Activated CD4-positive, CD25-positive, alpha-beta regulatory T cell treated with anti-CD3 and anti-CD28 coated beads, Interleukin-2, amount 50 U/mL, for 24 hours (primary cell): ENCODE data around the gene RPN1.

Experiments
- ATAC-seq, 2 donors: fragments of 150-1000 bp; cut with Tn5 transposase; one replicate each; pipeline ENCODE4 v1.10.0; 2021; ENCODE audit warnings: mild to moderate bottlenecking in 1 of 2, moderate library complexity in 1 of 2

The RPN1 gene

GRCh38 chr3:128648940-128649663 is 1.5 kb downstream of the RPN1 start:
- ATAC-seq: no peak

DNA sequence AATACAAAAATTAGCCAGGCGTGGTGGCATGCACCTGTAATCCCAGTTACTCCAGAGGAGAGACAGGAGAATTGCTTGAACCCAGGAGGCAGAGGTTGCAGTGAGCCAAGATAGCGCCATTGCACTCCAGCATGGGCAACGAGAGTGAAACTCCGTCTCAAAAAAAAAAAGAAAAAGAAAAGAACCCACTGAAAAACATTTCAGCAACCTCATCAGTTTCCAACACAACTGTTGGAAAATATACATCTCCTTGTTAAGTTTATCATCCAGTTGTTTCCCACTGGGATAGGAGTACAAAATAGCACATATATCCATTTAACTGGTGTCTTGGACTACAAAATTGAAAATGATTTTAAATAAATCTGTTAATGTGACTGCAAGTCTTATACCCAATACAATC is 2.2 kb downstream of the RPN1 start:
- ATAC-seq: no peak

DNA sequence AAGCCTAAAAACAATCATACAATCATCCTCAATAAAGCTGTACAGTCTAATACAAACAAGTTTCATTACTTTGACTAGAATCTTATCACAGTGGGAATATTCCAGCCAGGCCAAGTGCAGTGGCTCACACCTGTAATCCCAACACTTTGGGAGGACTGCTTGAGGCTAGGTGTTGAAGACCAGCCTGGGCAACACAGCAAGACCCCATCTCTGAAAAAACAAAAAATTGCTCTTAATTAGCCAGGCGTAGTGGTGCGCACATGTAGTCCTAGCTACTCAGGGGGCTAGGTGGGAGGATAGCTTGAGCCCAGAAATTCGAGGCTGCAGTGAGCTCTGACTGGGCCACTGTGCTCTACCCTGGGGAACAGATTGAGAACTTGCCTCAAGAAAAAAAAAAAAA is 3.3 kb downstream of the RPN1 start:
- no peak for ATAC-seq

DNA sequence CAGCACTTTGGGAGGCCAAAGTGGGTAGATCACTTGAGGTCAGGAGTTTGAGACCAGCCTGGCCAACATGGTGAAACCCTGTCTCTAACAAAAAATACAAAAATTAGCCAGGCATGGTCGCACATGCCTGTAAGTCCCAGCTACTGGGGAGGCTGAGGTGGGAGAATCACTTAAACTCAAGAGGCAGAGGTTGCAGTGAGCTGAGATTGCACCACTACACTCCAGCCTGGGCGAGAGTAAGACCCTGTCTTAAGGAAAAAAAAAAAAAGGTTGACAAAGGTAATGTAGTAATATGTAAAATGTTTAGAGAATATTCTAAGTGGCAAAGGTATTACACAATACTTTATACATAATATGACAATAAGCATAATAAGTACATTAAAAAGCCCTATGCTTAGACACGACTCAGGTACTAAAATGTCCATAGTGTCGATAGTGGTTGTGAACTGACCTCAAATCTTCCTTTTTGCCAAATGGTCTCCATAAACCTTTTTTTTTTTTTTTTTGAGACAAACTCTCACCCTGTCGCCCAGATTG is 16.5 kb downstream of the RPN1 start:
- no peak for ATAC-seq

- ATAC-seq: no peak
Measured at GRCh38 chr3:128632301-128632700, 18.3 kb downstream of the RPN1 start.

DNA sequence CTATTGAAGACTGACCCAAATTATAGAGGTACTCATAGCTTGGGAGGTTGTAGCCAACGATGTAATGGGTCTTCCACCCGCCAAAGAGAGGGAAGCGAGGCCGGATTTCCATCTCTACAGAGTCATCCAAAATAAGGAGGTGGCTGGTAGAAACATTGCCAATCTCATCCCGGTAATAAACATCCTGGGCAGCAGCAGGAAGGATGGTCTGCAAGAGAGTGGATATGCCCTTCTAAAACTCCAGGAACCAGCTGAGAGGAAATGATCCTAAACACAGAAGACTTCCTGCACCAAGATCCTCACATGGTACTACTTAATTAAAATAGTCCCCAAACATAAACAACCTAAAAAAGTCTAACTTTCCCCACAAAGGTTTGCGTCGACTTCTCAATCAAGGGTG is 20.7 kb downstream of the RPN1 start:
- ATAC-seq: no peak

GRCh38 chr3:128625409-128625945 is 25.1 kb downstream of the RPN1 start:
- no peak for ATAC-seq

DNA sequence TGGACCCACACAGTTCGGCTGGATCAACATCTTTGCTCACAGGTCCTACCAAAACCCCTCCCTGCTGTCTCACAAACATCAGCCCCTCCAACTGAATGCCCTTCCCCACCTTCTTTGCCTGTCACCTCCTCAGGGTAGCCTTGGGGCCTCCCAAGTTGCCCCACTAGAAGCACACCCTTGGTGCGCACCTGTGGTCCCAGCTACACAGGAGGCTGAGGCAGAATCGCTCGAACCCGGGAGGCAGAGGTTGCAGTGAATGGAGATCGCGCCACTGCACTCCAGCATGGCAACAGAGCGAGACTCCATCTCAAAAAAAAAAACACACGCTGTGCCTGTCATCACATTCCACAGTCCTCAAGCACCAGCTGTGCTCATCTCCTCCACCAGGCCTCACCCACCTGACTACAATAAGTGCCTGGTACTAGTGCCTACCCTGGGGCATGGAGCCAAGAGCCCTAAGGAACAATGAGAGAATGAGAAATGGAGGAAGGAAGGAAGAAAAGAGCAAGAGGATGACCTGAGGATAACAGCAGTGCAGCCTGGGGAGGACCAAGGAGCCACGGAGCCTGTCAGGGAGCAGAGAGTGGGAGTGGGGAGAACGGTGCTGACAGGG is 26.0 kb downstream of the RPN1 start:
- ATAC-seq: no peak

DNA sequence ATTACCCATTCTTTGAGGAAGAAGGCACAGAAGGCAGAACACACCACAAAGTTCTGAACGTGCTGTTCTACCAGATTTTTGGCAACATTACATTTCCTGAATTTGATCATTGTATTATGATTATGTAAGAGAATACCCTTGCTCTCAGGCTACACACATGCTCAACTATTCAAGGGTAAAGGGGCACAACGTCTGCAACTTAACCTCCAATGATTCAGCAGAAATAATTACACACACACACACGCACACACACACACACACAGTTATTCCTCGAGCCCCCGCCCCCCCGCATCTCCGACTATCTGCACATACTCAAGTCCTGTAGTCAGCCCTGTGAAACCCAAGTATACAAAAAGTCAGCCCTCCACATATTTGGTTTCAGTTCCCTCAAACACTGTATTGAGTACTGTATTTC is 26.8 kb downstream of the RPN1 start:
- ATAC-seq: no peak

DNA sequence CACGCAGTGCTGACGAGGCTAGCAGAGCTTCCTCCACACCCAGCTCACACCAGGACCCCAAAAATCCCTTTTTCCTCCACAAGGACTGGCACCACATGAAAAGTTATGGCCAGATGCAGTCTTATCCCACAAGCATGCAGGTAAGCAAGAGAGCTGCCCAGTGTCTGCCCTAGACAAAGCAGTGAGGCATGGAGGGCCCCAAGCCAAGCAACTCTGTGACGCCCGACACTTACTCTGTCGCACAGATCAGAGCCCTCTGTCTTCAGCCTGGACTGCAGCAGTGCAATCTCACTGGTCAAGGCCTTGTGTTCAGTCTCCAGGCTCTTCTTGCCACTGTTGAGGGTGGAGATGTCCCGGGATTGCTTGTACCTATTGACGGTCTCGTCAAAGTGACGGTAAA is 28.7 kb downstream of the RPN1 start:
- no peak for ATAC-seq

DNA sequence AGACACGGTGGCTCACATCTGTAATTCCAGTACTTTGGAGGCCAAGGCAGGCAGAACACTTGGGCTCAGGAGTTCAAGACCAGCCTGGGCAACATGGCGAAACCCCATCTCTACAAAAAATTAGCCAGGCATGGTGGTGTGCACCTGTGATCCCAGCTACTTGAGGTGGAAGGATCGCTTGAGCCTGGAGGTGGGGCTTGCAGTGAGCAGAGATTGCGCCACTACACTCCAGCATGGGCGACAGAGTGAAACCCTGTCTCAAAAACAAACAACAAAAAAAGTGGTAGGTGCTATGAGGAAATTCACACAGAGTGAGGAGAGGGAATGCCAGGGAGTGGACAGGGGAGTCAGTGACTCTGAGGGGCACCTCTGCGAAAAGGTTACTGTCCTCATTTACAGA is 29.4 kb downstream of the RPN1 start:
- no peak for ATAC-seq

DNA sequence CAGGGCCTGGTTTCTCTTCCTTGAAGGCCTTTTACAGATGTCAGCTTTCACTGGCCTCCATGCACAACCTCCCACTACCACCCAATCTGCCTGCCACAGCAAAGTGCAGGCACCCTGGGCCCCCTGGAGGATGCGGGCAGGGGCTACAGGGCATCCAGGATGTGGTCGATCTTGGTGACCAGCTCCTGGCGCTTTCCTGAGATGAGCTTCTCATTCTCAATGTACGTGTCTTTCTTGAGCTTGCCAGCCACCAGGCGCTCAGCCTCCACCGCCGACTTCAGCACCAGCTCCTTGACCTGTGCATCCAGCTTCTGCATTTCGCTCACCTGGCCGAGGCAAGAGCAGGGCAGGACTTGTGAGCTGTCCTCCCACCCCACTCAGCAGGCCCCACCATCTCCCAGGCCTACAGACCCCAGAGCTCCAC is 30.3 kb downstream of the RPN1 start:
- no peak for ATAC-seq

GRCh38 chr3:128619146-128619890 is 31.3 kb downstream of the RPN1 start:
- ATAC-seq: peak; percentile 69 to 75

GRCh38 chr3:128618398-128618726 is 32.3 kb downstream of the RPN1 start:
- ATAC-seq: no peak

GRCh38 chr3:128617557-128618397 is 32.8 kb downstream of the RPN1 start:
- ATAC-seq: peak; percentile 82 to 83

DNA sequence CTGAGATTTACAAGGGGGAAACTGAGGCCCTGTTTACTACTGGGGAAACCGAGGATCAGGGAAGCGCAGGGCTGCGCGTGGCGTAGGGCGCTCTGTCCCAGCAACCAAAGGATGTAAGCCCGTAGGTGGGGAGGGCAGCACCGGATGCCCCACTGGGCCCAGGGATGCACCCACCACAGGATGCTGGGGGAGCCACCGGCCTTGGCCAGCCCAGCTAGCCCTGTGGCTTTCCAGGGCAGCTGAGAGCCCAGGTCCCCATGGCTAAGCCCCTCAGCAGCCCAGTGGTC is 33.4 kb downstream of the RPN1 start:
- peak in 1 of 2 donors; percentile 27 for ATAC-seq

GRCh38 chr3:128616516-128617269 is 33.9 kb downstream of the RPN1 start:
- ATAC-seq: no peak

GRCh38 chr3:128614076-128614475 is 36.5 kb downstream of the RPN1 start:
- ATAC-seq: no peak

DNA sequence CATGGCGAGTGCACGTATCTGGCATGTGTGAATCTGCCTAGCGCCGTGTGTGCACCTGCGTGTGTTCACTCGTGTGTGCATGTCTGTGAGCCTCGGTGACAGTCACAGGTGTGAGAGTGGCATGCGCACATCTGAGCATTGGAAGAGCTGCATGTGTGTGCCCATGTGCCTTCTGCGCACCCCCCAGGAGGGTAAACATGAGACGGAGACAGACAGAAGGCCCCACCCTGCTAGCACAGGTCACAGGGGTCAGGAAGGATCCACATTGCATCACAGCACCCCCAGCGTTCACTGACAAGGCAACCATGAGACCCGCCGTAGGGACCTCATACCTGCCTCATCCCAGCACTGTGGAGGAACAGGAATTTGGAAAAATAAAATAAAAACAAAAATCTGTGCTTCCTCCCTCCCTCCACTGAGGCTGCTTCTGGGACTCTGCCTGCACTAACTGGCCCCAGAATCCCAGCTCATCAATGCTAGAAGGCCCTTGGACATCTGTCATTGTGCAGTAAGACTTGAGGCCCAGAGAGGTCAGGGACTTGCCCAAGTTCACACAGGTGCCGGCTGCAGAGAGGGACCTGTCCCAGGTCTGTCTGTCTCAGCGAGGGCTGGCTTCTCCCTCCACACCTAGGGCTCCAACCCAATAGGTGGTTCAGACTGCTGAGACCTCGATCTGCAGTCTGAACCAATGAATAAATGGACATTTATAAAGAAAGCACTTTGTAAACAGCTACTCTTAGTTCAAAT is 37.4 kb downstream of the RPN1 start:
- no peak for ATAC-seq

GRCh38 chr3:128610451-128611070 is 40.1 kb downstream of the RPN1 start:
- no peak for ATAC-seq

DNA sequence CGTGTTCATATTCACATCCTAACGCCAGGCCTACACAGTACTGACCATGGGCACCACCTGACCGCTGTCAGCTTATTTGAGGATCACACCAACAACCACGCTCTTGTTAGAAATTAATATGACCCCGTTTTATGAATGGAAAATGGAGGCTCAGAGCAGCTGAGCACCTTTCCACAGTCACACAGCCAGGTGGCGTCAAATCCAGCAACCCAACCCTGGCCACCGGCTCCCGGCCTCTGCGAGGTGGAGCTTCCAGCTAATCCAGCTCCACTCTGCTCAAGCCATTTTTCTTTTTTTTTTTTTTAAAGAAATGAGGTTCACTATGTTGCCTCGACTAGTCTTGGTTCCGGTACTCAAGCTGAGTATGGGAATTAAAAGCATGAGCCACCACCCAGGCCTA is 41.3 kb downstream of the RPN1 start:
- no peak for ATAC-seq
